Measurements from ENCODE around the gene ADCY10. TPM values are rescaled to one million over a fixed set of nuclear protein-coding genes. Genes with fewer than 3 reads are reported as not detected.

The ADCY10 gene
- polyA plus RNA-seq, 1 experiment: 0.01 TPM

DNA sequence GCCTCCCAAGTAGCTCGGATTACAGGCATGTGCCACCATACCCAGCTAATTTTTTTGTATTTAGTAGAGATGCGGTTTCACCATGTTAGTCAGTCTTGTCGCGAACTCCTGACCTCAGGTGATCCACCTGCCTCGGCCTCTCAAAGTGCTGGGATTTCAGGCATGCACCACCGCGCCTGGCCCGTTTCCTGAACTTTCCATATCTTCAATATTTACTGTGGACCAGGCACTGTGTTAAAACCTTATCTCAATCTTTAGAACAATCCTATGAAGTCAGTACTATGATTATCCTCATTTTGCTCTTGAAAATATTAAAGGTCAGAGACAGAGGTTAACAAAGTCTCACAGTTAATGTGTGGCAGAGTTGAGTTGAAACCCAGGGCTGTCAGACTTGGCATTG is 1.6 kb upstream of the ADCY10 start:
- no peak for DNase-seq (ENCODE audit: low read depth, low spot score)
- Histone ChIP-seq H3K27me3 (ENCODE audit: control insufficient read depth, insufficient read depth, low read length) (no peaks in the 10 kb centered on the region), H3K27ac (ENCODE audit: low read depth, low read length) (no peak overlapping the region), H3K9me3 (ENCODE audit: control insufficient read depth, insufficient read depth, low read length) (no peaks in the 10 kb centered on the region), H3K4me3 (ENCODE audit: low read depth, low read length) (no peak overlapping the region)
- TF ChIP-seq, protein P1, sequence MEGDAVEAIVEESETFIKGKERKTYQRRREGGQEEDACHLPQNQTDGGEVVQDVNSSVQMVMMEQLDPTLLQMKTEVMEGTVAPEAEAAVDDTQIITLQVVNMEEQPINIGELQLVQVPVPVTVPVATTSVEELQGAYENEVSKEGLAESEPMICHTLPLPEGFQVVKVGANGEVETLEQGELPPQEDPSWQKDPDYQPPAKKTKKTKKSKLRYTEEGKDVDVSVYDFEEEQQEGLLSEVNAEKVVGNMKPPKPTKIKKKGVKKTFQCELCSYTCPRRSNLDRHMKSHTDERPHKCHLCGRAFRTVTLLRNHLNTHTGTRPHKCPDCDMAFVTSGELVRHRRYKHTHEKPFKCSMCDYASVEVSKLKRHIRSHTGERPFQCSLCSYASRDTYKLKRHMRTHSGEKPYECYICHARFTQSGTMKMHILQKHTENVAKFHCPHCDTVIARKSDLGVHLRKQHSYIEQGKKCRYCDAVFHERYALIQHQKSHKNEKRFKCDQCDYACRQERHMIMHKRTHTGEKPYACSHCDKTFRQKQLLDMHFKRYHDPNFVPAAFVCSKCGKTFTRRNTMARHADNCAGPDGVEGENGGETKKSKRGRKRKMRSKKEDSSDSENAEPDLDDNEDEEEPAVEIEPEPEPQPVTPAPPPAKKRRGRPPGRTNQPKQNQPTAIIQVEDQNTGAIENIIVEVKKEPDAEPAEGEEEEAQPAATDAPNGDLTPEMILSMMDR (IDR thresholded peaks at IDR 0.05; ENCODE audit: low read depth, low read length): no peak
- POLR2A ChIA-PET: no interaction called here
- CTCF ChIA-PET: no interaction called here

DNA sequence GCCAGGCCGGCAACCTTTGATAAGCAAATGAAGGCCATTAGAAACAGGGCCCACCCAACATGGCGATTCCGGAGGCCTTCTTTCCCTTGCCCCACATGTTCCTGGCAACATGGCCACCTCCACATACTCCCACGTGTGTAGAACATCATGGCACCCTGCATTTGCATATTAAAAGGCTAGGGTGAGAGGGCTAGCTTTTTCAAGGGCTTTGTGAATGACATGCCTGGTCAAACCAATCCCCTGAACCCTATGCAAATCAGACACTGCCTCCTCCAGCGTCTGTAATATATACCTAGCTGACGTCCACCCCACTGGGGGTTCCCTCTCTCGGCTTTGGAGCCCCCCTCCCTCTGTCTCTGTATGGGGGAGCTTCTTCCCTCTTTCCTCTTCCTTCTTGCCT is 1.6 kb downstream of the ADCY10 start:
- no peak for DNase-seq (ENCODE audit: low read depth, low spot score)
- H3K27me3 ChIP-seq (ENCODE audit: control insufficient read depth, insufficient read depth, low read length): no peaks in the 10 kb centered on the region
- H3K4me3 ChIP-seq (ENCODE audit: low read depth, low read length): no peak overlapping the region
- peaks cover 4% of the 10 kb centered on the region; the same call in 1 of the 2 replicates for H3K9me3 ChIP-seq (ENCODE audit: control insufficient read depth, insufficient read depth, low read length)
- H3K27ac ChIP-seq (ENCODE audit: low read depth, low read length): no peak overlapping the region
- POLR2A ChIA-PET: no interaction called here
- CTCF ChIA-PET: no interaction called here
- TF ChIP-seq, protein P1 (IDR thresholded peaks at IDR 0.05; ENCODE audit: low read depth, low read length): no peak

DNA sequence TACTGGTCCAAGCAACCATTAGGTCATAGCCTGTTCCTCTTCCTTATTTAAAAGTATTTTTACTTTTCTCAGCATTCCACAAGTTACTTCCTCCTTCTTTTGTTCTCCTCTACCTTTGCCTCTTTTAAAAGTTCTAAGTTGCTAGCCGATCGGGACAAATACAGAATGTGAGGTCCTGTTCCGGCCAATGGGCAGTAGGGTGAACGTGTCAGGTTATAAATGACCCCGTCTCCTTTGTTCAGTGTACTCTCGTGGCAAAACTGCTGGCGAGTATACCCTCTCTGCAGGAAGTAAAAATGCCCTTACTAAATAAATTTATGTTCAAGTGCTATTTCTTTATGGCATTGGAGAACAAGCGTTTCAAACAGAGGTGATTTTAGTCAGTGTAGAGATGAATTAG is 2.5 kb downstream of the ADCY10 start:
- H3K27me3 ChIP-seq (ENCODE audit: control insufficient read depth, insufficient read depth, low read length): no peaks in the 10 kb centered on the region
- no peak overlapping the region for H3K4me3 ChIP-seq (ENCODE audit: low read depth, low read length)
- CTCF ChIA-PET: interaction anchor here (1.4 kb wide), 1 partner anchor 11 kb away, joined by 3 read pairs; no protein-coding TSS in a partner anchor
- no peak overlapping the region for H3K27ac ChIP-seq (ENCODE audit: low read depth, low read length)
- H3K9me3 ChIP-seq (ENCODE audit: control insufficient read depth, insufficient read depth, low read length): peaks cover 4% of the 10 kb centered on the region; the same call in 1 of the 2 replicates
- TF ChIP-seq, protein P1 (IDR thresholded peaks at IDR 0.05; ENCODE audit: low read depth, low read length): no peak
- POLR2A ChIA-PET: interaction anchor here (0.9 kb wide), 1 partner anchor 25 kb away, joined by 3 read pairs; the partner anchor contains the start of genes DCAF6 and MPC2
- no peak for DNase-seq (ENCODE audit: low read depth, low spot score)

DNA sequence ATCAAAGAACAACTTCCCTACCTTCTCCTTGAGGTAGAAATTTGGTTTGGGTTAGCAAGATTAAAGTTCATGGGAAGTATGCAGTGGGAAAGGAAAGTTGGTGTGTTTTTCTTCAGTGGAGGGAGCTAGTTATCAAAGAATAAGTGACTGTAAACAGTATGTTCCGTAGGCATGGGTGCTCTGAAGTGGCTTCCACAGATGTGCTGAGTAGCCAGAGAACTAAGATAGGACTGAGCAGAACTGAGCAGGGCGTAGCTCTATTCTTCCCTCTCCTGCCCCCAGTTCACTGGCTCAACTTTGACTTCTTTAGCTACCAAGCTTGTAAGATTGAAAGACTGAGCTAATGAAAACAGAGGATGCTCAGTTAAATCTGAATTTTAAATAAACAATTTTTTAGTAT is 3.4 kb downstream of the ADCY10 start:
- Histone ChIP-seq H3K4me3 (ENCODE audit: low read depth, low read length) (no peak overlapping the region), H3K27me3 (ENCODE audit: control insufficient read depth, insufficient read depth, low read length) (no peaks in the 10 kb centered on the region), H3K9me3 (ENCODE audit: control insufficient read depth, insufficient read depth, low read length) (peaks cover 4% of the 10 kb centered on the region; the same call in 1 of the 2 replicates), H3K27ac (ENCODE audit: low read depth, low read length) (no peak overlapping the region)
- DNase-seq (ENCODE audit: low read depth, low spot score): no peak
- POLR2A ChIA-PET: interaction anchor here (0.9 kb wide), 1 partner anchor 26 kb away, joined by 3 read pairs; the partner anchor contains the start of genes DCAF6 and MPC2
- CTCF ChIA-PET: interaction anchor here (0.8 to 1.4 kb wide), 2 partner anchors 11 to 195 kb away, joined by 3 read pairs; no protein-coding TSS in a partner anchor
- TF ChIP-seq, protein P1 (IDR thresholded peaks at IDR 0.05; ENCODE audit: low read depth, low read length): no peak

DNA sequence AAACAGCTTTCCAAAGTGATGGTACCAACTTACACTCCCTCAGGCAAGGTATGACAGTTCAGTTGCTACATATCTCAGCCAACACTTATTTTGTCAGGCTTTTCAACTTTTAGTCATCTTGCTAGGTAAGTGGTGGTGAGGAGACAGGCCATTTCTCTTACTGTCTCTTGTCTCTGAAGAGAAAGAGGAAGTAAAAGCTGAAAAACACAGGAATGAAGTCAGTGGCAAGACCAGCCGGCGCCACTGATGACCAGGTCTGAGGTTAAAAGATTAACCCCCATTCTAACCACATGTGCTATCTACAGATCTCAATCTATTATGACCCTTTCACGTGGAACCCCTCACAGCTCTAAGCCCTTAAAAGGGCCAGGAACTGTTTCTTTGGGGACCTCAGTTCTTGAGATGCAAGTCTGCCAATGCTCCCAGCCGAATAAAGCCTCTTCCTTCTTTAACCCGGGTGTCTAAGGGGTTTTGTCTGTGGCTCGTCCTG is 4.2 kb downstream of the ADCY10 start:
- ChIA-PET CTCF (interaction anchor here (0.8 kb wide), 1 partner anchor 194 kb away, joined by 3 read pairs; no protein-coding TSS in a partner anchor), POLR2A (no interaction called here)
- Histone ChIP-seq H3K27me3 (ENCODE audit: control insufficient read depth, insufficient read depth, low read length) (no peaks in the 10 kb centered on the region), H3K4me3 (ENCODE audit: low read depth, low read length) (no peak overlapping the region), H3K27ac (ENCODE audit: low read depth, low read length) (no peak overlapping the region), H3K9me3 (ENCODE audit: control insufficient read depth, insufficient read depth, low read length) (peaks cover 4% of the 10 kb centered on the region; the same call in 1 of the 2 replicates)
- no peak for DNase-seq (ENCODE audit: low read depth, low spot score)
- TF ChIP-seq, protein P1 (IDR thresholded peaks at IDR 0.05; ENCODE audit: low read depth, low read length): no peak

All from AG04450 (cell line).